GM18873 (cell line): Measurements from ENCODE around the gene ABLIM2.

Experiments used
- ATAC-seq: cut with Tn5 transposase; IDR thresholded peaks from one replicate; pipeline ENCODE4 v1.9.1; 2021; ENCODE audit warnings: mild to moderate bottlenecking, moderate library complexity, moderate number of reproducible peaks; ENCODE audit not compliant: unreplicated experiment, low FRiP score

ABLIM2 gene

DNA sequence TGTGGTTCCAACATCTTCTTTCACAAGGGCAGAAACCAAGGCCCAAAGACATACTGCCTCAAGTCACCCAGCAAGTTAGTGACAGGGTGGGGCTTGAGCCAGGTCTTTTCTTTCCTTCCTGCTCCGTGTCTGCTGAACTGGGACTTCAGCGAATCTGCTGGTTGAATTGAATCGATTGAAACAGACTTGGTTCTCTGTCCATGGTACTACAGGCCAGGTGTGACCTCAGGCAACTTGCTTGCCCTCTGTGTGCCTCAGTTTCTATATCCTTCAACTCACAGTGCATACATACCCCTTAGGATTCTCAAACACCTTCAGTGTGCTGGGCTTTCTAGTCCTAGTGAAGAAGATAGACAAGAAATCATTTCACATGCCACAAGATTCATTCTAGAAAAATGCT lies 2.0 kb upstream of the ABLIM2 start:
- ATAC-seq, result no peak

DNA sequence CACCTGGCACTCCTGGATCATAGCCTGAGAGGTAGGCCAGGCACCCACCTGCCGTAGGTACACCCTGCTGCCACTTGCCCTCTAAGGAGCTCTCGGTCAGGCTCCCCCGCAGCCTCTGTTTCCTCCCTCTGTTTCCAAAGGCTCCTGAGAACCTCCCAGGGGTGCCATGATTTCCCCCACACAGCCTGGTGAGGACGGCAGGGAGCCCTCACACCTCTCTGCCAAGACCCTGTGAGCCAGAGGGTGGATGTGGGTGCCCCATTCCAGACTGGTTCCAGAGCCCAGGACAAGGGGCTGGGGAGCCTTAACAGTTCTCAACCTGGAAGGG lies 1.6 kb upstream of the ABLIM2 start:
- ATAC-seq, result no peak

DNA sequence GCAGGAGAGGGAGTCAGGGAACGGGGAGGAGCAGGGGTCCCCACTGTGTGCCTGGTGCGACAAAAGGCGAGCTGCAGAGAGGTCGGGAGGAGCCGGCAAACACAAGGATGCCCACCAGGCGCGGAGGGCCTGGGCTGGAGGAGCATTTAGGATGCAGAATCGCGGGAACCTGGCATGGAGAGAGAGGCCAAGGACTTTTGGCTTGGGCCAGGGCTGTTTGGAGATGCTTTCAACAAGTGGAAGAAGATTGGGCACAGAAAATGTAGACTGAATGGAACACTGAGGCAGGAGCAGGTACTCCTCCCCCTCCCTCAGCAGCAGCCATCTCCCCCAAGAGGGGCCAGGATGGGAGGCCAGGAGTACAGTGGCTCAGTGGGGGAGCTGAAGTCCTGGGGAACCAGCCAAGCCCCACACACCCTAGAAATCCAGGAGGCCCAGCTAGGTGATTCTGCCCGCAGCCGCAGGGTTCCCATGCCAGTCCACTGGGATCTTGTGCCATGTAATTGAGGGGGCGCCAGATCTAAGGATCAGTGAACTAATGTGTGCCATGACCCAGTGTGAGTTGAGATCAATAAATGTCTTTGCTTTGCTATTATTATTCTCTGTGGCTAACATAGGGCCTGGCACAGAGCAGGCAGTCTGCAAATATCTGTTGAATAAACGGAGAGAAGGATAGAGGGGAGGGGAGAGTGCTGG lies 1.1 kb upstream of the ABLIM2 start:
- no peak for ATAC-seq

DNA sequence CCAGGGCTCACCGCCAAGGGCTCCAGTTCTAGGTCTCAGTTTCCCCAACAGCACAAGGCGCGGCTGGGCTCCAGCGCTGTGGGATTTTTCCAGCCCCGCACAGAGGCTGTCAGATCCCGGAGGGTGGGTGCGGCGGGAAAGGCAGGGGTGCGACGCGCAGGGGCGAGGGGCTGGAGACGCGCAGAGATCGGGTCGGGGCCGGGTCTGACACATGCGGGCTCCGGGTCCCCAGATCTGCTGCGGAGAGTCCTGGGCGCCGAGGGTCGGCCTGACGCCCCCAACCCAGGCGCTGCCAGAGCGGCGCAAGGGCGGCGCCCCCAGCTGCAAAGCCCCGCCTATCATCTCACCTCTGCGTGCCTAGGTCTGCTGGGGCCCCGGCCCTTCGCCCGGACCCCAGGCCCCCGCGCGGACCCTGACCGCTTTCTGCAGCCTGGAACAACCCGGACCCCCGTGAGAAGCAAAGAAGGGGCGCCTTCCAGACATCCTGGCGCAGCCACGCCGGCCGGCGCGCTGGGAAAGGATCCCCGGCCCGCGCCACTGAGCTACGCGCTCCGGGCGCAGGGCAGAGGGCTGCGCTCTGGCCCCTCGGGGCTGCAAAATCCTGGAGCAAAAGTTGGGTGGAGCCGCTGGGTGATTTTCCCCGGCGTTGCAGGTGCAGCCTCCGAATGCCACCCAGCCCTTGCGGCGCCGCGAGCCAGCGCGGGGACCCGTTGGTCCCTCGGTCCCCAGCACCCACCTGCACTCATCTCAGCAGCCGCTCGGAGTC lies 486 bp downstream of the ABLIM2 start:
- no peak for ATAC-seq

DNA sequence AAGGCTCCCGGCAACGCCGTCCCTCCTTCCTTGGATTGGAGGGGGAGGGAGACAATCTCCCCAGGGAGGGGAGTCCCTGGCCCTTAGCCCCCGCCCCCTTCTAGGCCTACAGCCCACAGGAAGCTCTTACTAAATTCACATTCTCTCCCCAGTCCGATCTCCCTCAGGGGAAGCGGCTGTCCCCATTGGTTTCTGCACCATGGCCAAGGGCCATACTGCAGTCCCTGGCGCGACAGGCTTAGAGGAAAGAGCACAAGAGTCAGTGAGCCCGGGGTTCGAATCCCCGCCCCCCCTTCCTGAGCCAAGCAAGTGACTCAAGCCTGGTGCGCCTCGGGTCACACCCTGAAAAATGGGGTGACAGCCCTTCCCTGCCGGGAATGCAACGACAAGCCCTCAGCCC lies 1.1 kb downstream of the ABLIM2 start:
- ATAC-seq, result no peak

DNA sequence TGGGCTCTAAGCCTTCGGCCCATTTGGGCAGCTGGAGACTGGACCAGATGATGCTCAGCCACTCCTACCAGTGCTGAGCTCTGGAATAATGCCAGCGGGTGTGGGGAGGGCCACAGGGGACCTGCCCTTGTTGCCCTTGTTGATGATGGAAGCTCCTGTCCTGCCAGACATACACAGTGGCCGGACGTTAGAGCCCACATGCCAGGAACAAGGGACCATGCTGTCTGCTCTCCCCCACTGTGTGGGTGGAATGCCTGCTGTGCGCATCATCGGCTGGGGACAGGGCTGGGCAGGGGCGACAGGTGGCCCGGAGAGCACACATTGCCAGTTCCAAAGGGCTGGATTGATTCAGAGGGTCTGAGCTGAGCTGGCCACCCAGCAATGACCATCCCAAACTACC lies 2.0 kb downstream of the ABLIM2 start:
- no peak for ATAC-seq

DNA sequence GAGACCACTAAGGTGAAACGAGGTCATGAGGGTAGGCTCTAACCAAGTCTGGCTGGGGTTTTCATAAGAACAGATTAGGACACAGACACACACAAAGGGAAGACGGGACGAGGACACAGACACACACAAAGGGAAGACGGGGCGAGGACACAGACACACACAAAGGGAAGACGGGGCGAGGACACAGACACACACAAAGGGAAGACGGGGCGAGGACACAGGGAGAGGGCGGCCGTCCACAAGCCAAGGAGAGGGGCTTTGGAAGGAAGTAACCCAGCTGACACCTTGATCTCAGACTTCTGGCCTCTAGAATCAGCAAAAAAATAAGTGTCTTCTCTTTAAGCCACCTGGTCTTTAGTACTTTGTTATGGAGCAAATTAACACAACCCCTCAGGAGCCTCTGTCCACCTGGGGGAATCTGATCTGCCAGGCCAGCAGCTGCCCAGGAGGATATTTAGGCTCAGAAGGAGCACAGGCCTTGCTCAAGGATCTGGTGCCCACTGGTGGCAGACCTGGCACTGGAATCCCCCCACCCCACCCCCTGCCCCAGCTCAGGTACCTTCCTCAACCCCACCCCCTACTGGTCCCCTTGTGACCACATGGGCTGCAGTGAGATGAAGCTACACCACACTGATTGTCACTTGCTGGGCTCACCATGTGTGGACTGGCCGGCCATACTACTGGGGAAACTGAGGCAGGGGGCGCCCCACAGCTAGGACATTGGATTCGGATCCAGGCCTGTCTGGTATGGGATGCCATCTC lies 2.8 kb downstream of the ABLIM2 start:
- no peak for ATAC-seq

DNA sequence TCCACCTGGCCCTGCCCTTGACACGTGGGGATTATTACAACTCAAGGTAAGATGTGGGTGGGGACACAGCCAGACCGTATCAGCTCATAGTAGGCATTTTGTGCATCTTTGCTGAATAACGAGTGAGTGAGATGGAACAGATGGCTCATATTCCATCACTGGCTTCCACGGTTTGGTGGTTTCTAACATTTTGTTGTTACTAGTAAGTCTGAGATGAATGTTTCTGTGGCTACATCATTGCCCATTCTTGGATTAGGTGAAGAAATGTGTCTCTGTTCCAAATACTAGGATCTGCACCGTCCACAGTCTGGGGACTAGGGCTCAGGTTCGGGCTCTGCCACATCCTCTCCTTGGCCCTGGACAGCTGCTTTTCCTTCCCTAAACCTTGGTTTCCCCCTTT lies 3.6 kb downstream of the ABLIM2 start:
- no peak for ATAC-seq

DNA sequence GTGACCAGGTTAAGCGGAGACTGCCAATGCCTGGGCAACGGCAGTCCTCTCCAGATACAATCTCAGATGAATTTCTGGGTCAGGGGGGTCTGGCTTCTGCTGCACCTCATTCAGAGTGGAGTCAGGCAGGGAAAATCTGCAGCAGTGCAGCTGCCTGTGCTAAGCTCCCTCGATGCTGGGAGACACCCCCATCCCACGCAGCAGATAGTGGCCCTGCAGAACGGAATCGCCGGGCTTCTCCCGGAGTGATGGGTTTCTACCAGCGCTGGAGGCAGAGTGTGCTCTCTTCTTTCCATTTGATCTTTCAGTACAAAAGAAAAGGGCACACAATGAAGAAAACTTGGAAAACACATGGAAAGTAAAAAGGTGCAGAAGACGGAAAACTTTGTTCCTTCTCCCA lies 5.2 kb downstream of the ABLIM2 start:
- ATAC-seq, result no peak

DNA sequence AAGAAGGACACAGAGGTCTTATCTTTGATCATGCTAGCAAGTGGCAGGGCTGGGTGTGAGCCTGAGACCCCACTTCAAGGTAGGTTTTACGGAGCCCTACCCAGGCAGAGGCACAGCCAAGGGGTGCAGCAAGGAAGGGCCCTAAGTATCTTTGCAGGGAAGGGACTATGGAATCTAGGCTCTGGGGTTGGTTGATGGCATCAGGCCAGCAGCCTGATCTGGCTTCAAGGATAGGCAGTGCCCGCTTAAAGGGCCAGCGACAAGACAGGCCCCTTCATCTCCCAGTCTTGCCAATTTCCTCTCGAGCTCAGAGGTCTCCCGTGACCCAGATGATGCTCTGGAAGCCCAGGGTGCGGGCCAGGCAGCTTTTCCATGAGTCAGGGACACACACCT lies 5.8 kb downstream of the ABLIM2 start:
- ATAC-seq, result no peak

DNA sequence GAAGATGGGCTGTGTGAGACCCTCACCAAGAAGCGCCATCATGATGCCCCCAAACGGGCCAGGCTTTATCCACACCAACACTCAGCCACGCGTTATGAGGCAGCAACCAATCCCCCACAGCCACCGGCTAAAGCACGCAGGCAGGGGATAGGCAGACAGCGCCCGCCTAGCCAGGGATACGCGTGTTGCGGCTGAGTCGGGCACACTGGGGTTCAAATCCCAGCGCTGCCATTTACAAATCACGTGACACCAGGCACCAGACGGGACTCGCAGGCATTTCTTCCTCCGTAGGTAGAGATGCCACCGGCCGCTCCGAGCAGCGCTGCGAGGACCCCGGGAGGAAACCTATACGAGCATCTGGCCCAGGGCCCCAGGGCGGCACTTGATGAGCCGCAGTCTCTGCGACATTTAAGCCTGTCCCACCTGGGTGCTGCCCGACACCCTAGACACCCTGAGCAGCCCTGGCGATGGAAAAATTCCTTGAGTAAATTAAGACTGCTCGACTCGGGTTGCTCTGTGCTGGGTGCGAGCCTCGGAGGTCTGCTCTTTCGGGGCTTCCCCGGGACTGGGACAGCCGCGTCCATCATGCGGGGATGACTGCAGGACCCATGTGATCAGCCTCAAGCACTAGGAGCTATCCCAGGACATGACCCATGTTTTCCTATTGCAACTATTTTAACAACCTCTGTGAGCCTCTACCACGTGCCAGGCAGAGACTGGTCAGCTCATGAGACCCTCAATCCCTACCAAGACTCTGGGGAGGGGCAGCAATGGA lies 6.3 kb downstream of the ABLIM2 start:
- ATAC-seq, result no peak

DNA sequence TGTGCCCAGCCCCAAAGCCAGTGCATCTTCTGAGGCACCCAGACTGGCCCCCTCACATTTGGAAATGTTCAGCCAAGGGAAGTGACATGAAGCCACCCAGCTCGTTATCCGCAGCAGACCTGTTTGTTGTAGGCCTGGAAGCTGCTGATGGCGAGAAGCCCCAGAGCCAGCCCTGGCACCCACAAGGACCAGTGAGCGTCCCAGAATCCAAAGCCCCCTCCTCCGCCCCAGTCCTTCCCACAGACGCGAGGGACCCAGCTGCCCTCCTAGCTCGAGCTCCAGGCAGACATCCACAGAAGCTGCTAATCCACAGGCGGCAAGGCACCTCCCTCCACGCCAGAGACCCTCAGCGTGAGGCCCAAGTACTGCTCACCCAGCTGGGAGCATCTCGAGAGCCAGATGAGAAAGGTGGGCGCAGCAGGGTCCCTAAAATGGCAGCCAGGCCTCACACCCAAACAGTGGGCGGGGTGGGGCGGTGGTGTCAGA lies 7.4 kb downstream of the ABLIM2 start:
- ATAC-seq, result no peak

DNA sequence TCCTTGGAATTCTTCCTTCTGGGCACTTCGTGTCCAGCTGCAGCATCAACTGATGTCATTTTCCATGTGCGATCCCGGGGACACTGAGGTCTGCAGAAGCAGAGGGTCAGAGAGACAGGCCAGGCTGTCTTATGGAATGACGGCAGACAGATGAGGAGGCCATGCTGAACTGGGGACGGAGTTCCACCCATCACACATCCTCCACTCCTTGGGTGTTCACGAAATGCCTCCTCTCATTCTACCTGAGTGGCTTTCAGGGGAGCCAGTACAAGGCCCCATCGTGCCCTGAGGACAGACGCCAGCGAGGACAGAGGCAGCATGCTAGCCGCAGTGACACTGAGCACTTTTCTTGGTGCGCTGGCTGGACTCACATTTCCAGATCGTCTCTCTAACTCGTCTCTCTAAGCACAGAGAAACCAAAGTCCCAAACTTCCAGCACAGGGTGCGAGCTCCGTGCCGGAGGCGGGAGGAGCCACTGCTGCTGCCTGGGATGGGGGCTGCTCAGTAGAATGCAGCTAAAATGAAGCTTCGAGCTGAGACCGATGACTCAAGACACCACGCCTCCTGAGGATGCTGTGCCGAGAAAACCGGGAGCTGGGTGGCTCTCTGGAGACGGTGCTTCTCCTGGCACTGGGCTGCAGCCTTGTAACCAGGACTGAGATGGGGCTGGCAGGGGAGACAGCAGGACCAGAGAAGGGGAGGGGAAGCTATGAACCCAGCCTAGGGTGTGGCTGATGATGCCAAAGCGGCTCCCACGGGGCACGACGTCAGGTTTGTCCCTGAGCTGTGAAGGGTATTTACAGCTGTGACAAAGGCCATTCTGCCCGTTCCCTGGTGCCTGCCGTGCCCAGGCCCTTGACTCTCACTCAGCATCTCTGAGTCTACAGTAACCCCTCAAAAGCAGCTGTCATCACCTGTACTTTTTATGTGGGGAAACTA lies 8.2 kb downstream of the ABLIM2 start:
- ATAC-seq, result no peak

DNA sequence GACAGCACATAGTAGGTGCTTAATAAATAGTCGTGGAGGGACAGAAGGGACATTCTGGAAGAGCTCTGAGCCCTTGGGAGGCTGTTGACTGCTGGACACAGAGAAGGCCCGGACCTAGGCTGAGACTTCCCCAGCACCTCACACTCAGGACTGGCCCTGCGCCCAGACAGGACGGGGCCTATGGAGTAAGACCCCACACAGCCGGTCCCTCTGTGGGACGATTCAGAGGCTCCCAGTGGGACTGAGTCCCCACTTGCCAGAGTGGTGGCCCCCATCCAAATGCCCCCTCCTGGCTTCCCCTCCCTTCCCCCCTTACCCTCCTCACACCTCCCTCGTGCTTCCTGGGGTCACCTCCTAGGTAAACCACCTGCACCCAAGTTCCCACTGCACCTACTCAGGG lies 8.9 kb downstream of the ABLIM2 start:
- ATAC-seq, result no peak

DNA sequence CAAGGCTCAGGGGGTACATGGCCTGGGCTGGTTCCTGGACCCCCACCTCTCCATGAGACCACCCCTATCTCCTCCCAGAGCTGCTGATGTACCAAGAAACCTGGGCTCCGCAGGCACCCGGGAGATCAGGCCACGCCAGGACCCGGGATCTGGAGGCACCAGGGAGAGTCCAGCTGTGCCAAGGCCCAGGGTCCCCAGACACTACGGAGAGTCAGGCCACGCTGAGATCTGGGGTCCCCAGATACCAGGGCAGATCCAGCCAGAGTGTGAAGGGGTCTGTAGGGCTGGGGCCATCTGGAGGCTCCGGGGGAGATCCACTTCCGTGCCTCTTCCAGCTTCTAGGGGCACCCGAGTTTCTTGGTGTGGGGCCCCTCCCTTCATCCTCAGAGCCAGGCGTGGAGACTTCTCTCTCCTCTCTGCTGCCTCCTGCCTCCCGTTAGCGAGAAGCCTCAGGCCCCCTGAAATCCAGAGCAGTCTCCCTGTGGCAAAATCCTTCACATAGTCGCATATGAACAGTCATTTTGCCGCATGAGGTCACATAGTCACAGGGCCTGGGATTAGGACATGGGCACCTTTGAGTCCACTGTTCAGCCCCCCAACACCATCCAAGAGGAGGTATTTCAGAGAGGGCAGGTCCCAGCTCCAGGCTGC lies 9.7 kb downstream of the ABLIM2 start:
- no peak for ATAC-seq

DNA sequence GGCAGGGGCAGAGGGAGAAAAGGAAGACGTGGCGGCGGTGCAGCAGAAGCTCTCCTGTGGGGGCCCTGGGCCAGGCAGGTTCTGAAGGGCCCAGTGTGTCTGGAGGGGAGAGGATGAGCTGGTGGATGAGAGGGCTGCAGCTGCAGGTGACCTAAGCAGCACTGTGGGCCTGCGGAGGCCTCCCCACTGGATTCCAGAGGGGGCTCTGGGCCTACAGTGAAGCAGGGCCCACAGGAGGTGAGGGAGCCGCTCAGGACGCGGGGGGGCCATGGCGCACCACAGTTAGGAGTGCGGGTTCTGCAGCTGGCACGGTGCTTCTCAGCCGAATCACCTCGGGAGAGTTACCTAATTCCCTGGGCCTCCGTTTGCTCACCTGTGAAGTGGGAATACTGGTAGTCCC lies 10.5 kb downstream of the ABLIM2 start:
- no peak for ATAC-seq

DNA sequence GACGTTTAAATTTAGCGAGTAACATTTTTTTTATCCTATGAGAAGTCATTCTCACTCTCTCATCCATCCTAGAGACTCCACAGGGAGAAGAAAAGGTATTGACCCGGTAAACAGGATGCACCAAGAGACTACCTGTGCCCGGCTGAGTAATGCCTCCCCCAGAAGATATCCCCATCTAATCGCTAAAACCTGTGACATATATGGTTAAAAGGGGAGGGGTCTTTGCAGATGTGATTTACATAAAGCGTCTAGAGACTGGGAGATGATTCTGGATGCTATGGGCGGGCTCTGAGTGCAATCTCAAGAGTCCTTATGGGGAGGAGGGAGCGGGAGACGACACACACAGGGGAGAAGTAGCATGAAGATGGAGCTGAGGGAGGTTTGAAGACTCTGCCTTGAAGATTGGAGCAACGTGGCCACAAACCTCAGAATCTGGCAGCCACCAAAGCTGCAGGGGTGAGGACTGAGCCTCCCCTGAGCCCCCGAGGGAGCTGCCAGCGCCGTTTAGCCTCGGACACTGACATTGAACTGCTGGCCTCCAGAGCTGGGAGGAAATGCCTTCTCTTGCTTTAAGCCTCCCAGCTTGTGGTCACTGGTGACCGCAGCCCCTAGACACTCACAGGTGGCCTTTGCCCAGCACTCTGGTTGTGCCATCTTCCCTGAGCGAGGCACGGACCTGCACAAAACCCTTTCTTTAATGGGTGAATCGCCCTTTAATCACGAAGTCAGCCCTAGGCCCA lies 11.2 kb downstream of the ABLIM2 start:
- ATAC-seq, result no peak

DNA sequence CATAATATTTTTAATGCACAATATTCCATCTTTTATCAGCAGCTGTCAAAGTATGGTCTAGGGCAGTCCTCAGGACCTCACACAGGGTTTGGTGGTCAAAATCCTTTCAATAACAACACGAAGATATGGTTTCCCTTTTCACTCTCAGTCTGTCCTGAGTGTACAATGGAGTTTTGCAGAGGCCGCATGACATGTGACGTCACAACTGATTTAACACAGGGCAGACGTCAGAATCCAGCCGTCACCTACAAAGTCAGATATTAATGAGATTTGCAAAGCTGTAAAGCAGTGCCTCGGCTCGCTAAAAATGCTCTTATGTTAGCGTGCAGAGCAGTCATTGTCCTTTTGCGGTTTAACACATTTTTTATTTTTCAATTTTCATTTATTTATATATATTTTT lies 12.5 kb downstream of the ABLIM2 start:
- no peak for ATAC-seq

DNA sequence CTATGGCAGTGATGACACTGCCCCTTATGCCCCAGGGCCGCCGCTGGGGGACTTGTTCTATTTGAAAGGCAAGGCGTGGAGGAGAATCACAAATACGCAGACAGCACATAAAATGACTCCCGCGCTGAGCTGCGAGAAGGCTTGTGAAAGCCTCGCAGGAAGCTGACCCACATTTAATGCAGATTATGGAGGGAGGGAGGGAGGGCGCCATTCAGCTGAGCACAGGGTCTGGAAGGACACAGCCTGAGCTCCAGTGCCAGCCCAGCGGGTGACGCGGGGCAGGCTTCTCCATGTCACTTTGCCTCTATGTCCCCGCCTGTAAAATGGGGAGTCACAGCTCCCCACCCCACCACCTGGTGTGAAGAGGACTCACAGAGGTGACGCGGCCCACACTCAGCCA lies 14.3 kb downstream of the ABLIM2 start:
- ATAC-seq, result no peak
